ENCODE results near the gene MFRP.

Gene MFRP

DNA sequence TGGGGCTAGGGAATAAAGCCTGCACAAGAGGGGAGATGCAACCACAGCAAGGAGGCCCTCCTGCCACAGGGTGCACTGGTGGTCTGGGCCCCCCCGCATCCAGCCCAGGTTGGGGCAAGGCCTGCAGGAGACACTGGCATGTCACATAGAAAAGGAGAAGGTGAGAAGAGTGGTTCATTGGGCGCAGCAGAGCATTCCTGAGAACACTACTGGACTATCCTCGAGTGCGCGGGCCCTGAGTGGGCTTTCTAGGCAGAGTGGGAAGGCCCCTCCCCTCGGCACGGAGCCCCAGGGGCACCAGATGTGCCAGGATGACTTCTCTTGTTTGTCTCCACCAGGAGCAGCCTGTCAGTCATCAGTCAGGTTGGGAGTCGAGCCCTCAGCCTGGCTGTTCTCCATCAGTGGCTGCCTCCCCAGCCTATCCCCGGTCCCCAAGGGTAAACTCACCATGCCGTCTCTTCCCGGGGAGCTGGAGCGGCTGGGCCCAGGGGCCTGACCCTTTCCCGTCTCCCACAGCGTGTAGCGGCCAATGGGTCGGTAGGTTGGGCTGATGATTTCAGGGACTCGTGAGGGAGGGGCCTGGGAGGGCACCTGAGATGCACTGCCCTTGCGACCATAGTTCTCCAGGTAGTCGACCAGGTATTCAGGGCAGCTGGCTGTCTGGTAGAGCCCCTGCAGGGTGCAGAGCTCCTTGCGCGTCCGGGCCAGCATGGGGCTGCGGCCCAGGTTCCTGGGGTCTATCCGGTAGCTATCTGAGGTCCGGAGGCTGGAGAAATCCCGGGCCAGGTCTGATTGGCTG lies 26.0 kb upstream of the MFRP start:
- no peak for DNase-seq

GRCh38 chr11:119371778-119372182 lies 25.3 kb upstream of the MFRP start:
- DNase-seq: no peak

DNA sequence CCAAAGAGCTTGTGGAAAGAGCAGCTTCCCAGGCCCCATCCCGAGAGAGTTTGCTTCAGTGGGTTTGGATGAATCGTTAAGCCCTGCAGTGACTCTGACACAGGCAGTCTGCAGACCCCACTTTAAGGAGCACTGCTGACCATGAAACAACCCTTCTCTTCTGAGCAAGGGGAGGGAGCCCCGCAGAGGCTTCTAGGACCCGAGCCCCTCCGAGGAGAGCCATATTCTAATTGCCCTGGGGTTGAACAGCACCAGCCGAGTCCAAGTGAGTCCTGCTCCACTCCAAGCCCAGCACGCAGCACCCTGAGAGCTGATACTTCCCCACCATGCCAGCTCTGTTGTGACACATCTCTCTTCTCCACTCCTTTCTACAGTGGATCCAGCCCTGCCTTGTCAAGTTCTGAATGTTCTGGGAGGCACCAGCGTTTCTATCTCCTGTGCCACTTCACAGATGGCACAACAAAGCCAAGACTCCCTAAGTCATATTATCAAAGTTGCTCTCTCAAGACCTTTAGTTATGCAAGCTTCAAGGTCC lies 24.6 kb upstream of the MFRP start:
- no peak for DNase-seq

DNA sequence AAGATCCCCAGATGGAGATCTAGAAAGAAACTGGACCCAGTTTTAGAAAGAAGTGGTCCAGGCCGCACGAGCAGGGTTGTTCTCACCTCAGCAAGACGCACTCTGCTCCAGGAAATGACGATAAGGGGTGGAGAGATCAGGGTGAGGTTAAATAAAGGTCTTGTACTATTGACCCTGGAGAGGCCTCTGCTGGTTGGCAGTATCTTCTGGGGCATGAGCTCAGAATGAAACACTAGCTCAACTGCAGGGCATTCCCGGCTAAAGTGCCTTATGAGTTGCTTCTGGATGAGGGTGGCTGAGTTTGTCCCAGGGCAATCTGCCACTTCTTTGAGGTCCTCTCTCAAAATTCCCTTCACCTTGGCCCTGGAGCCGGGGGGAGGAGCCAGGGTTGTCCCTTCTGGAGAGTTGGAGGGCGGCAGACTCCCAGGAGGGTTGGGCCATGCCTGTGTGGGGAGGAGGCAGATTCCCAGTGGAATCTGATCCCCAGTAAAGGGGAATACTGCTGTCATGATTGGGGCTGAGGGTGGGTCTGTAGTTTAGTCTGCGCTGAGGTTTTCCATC lies 24.1 kb upstream of the MFRP start:
- no peak for DNase-seq

DNA sequence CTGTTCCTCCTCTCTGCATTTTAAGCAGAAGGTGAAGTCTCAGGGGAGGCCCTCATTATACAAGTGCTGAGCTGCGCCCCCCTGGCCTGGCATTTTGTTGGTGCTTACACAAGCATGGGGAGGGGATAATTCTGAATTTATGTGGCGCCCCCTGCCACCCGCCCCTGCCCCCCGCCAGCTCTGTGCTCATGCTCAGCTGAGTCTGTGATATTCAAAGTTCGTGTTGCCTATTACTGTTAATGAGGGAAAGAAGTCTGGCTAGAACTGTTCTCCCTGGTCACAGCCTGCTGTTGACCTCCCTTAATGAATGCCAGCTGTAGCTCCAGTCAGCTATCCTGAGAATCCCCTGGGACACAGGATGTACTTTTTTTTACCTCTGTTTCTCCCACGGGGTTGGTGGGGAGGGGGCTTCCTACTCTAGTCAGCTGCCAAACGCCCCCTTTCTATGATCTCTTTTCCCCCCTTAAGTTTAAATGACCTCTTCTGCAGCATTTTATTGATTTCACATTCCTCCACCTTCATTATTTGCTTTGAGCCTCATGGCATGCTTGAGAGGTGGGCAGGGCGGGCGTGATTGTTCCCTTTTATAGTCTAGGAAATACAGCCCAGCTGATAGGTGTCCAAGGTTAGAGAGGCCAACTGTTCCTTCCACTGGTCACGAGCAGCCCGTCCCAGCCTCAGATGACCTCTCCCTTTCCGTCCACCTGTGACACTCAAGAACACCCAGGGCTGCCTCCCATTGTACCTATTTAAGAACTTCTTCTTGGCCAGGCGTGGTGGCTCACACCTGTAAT lies 22.8 kb upstream of the MFRP start:
- no peak for DNase-seq

- peak; percentile 31 for DNase-seq
Observed at GRCh38 chr11:119368121-119369034, 21.9 kb upstream of the MFRP start.

GRCh38 chr11:119367661-119368120 lies 21.2 kb upstream of the MFRP start:
- no peak for DNase-seq

GRCh38 chr11:119366690-119367620 lies 20.4 kb upstream of the MFRP start:
- DNase-seq: no peak

DNA sequence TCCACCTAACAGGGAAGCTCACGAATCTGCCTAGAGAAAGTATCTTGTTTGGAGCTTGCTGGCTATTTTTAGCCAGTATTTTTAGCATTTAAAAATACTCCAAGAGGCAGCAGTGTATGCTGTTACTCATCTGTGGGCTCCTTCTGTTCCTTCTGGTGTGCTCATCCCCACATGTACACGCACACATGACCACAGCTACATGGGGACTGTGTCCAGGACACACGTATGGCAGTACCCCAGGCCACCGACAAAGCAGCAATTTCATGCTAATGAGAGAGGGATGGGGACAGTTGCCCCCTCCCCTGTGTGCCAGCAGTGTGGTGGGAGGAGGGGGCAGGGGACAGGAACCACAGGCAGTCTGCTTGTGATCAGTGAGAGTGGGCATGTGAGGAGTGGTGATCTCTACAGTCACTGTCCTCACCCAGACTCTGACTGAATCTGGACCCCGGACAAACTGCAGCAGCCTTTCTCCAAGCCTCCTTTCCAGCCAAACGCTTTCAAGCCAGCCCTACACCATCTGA lies 18.6 kb upstream of the MFRP start:
- DNase-seq: no peak

- DNase-seq: peak; percentile 57
Observed at GRCh38 chr11:119363851-119364590, 17.5 kb upstream of the MFRP start.

GRCh38 chr11:119363081-119363850 lies 16.8 kb upstream of the MFRP start:
- no peak for DNase-seq

DNA sequence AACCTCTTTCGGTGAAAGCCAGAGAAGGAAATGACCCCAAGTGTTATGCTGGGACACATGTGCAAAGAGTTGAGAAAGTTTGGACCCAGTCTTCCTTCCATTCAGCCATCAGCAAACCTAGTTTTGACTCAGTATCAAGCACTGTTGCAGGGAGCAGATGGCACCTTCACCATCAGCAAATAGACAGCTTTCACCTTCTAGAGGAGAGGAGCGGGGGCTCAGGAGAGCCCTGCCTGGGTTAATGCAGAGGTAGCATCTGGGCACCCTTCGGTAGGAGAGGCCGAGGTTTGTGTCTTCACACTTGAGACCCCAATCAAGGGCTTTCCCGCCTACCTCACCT lies 16.2 kb upstream of the MFRP start:
- DNase-seq: no peak

GRCh38 chr11:119361941-119362725 lies 15.6 kb upstream of the MFRP start:
- no peak for DNase-seq

DNA sequence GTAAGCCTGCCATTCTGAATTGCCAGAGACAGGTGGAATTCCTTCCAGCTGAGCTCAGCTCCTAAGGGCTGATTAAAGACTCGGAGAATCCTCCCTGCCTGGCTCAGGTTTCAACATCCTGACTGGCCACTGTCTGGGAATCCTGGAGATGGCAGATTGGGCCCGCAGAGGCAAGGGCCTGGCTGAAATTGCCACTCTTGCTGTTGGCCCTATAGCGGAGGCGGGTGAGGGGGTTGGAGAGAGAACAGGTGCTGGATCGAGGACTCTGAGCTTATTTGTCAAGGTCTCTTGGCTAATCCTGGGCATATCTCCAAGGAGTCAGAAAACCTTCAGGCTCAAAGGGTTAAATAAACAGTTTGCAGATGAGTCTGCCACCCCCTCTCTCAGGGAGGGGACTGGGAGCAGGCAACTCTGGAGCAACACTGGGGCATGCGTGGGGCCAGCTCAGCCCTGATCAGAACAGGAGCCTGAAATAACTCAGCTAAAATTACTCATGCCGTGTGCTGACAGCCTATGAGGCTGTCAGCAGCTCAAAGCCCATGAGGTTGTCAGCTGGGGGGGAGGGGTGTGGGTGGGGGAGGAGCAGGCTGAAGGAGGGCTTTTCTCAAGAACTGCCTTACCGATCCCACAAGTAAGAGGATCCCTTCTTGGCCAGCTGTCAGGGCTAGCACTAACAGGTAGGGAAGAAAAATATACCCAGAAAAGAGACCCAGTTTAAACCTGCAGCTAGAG lies 14.7 kb upstream of the MFRP start:
- no peak for DNase-seq

- no peak for DNase-seq
Observed at GRCh38 chr11:119359365-119360214, 13.1 kb upstream of the MFRP start.

GRCh38 chr11:119357074-119357473 lies 10.6 kb upstream of the MFRP start:
- DNase-seq: no peak
